ENCODE data around the gene TMEM259. TPM values are rescaled to one million over a fixed set of nuclear protein-coding genes. Genes with fewer than 3 reads are reported as not detected.

The TMEM259 gene
- total and polyA plus RNA-seq, 2 of the 13 experiments (the other 11 are each of a cell fraction or from before 2014, with no cell fraction given), result 64.7 to 164 TPM

- no peak; the same call in 1 of the 2 replicates for TF ChIP-seq CSRNP1 (CRISPR knock-in tag; IDR thresholded peaks at IDR 0.05)
- no peak for TF ChIP-seq SALL2 (CRISPR knock-in tag; IDR thresholded peaks at IDR 0.05)
- TF ChIP-seq ZBTB7A (CRISPR knock-in tag; IDR thresholded peaks at IDR 0.05), result peak; percentile 50; the same call in 1 of the 2 replicates
- no peak for TF ChIP-seq DR1 (CRISPR knock-in tag; IDR thresholded peaks at IDR 0.05)
- no peak for TF ChIP-seq ZNF180 (CRISPR knock-in tag; IDR thresholded peaks at IDR 0.05; ENCODE audit: borderline replicate concordance, low read depth)
- peak; percentile 49 for TF ChIP-seq HOXA3 (CRISPR knock-in tag; IDR thresholded peaks at IDR 0.05)
- TF ChIP-seq KDM4B (CRISPR knock-in tag; IDR thresholded peaks at IDR 0.05), result no peak
- peak; percentile 36; the same call in 1 of the 2 replicates for TF ChIP-seq ARID4A (CRISPR knock-in tag; IDR thresholded peaks at IDR 0.05; ENCODE audit: borderline replicate concordance)
- no peak; the same call in 1 of the 2 replicates for TF ChIP-seq DZIP1 (CRISPR knock-in tag; IDR thresholded peaks at IDR 0.05)
- TF ChIP-seq CREB3 (CRISPR knock-in tag; IDR thresholded peaks at IDR 0.05), result 0 out of 2 replicates have a peak, but pooled peaks have one; percentile 49
- no peak for TF ChIP-seq SNRNP70 (IDR thresholded peaks at IDR 0.05; ENCODE audit: low read depth, low read length)
- no peak for TF ChIP-seq FOSL2 (CRISPR knock-in tag; IDR thresholded peaks at IDR 0.05)
- TF ChIP-seq PTBP1 (IDR thresholded peaks at IDR 0.05; ENCODE audit: low read depth, low read length, poor library complexity, severe bottlenecking), result no peak
- no peak for TF ChIP-seq JUN (CRISPR knock-in tag; IDR thresholded peaks at IDR 0.05)
- TF ChIP-seq ZNF777 (CRISPR knock-in tag; IDR thresholded peaks at IDR 0.05), result peak; percentile 44; the same call in 1 of the 2 replicates
- TF ChIP-seq ATF4 (CRISPR knock-in tag; IDR thresholded peaks at IDR 0.05), result no peak
- no peak for TF ChIP-seq ZNF24 (IDR thresholded peaks at IDR 0.05)
- TF ChIP-seq ATF7-NPFF (CRISPR knock-in tag; IDR thresholded peaks at IDR 0.05; ENCODE audit: low read depth), result no peak
- no peak for TF ChIP-seq ZMAT5 (CRISPR knock-in tag; IDR thresholded peaks at IDR 0.05; ENCODE audit: borderline replicate concordance, low read depth)
Measured at GRCh38 chr19:1046117-1046626, 25.2 kb upstream of the TMEM259 start (continued).

Measured in HepG2 (cell line).